ENCODE results near the gene GLMP.

Gene GLMP

GRCh38 chr1:156266051-156266450, 29.4 kb downstream of the GLMP start:
- H3K9ac ChIP-seq (ENCODE audit: low read depth, low read length) = no peak overlapping the region
- H3K4me3 ChIP-seq (ENCODE audit: low read length) = no peak overlapping the region
- no peaks in the 10 kb centered on the region for H3K4me1 ChIP-seq (ENCODE audit: insufficient read depth, low read length)
- no peak overlapping the region for H3K27ac ChIP-seq (ENCODE audit: low read length)
- H3K36me3 ChIP-seq (ENCODE audit: insufficient read depth, low read depth, low read length) = peaks cover 95% of the 10 kb centered on the region
- H3K9me3 ChIP-seq (ENCODE audit: insufficient read depth, low read depth, low read length) = no peaks in the 10 kb centered on the region
- H3K27me3 ChIP-seq (ENCODE audit: insufficient read depth, low read length) = no peaks in the 10 kb centered on the region

- Histone ChIP-seq H3K4me1 (ENCODE audit: insufficient read depth, low read length) (no peaks in the 10 kb centered on the region), H3K27ac (ENCODE audit: low read length) (no peak overlapping the region), H3K27me3 (ENCODE audit: insufficient read depth, low read length) (no peaks in the 10 kb centered on the region), H3K36me3 (ENCODE audit: insufficient read depth, low read depth, low read length) (peaks cover 97% of the 10 kb centered on the region), H3K9me3 (ENCODE audit: insufficient read depth, low read depth, low read length) (no peaks in the 10 kb centered on the region), H3K4me3 (ENCODE audit: low read length) (no peak overlapping the region), H3K9ac (ENCODE audit: low read depth, low read length) (no peak overlapping the region)
These were observed 32.2 kb downstream of the GLMP start for GRCh38 chr1:156263288-156263655.

- Histone ChIP-seq H3K4me1 (ENCODE audit: insufficient read depth, low read length) (no peaks in the 10 kb centered on the region), H3K27me3 (ENCODE audit: insufficient read depth, low read length) (no peaks in the 10 kb centered on the region), H3K9ac (ENCODE audit: low read depth, low read length) (no peak overlapping the region), H3K27ac (ENCODE audit: low read length) (no peak overlapping the region), H3K36me3 (ENCODE audit: insufficient read depth, low read depth, low read length) (peaks cover 97% of the 10 kb centered on the region), H3K9me3 (ENCODE audit: insufficient read depth, low read depth, low read length) (no peaks in the 10 kb centered on the region), H3K4me3 (ENCODE audit: low read length) (no peak overlapping the region)
These were observed 32.8 kb downstream of the GLMP start for GRCh38 chr1:156262461-156263287.

- H3K36me3 ChIP-seq (ENCODE audit: insufficient read depth, low read depth, low read length) = peaks cover 97% of the 10 kb centered on the region
- no peaks in the 10 kb centered on the region for H3K9me3 ChIP-seq (ENCODE audit: insufficient read depth, low read depth, low read length)
- H3K27ac ChIP-seq (ENCODE audit: low read length) = no peak overlapping the region
These were observed 34.6 kb downstream of the GLMP start for GRCh38 chr1:156260896-156261295.

GRCh38 chr1:156259805-156260204, 35.7 kb downstream of the GLMP start:
- no peaks in the 10 kb centered on the region for H3K9me3 ChIP-seq (ENCODE audit: insufficient read depth, low read depth, low read length)
- H3K9ac ChIP-seq (ENCODE audit: low read depth, low read length) = no peak overlapping the region
- H3K27ac ChIP-seq (ENCODE audit: low read length) = no peak overlapping the region
- no peaks in the 10 kb centered on the region for H3K4me1 ChIP-seq (ENCODE audit: insufficient read depth, low read length)
- H3K36me3 ChIP-seq (ENCODE audit: insufficient read depth, low read depth, low read length) = peaks cover 91% of the 10 kb centered on the region
- no peaks in the 10 kb centered on the region for H3K27me3 ChIP-seq (ENCODE audit: insufficient read depth, low read length)
- no peak overlapping the region for H3K4me3 ChIP-seq (ENCODE audit: low read length)

More at GRCh38 chr1:156260896-156261295, 34.6 kb downstream of the GLMP start:
- no peaks in the 10 kb centered on the region for H3K27me3 ChIP-seq (ENCODE audit: insufficient read depth, low read length)
- no peak overlapping the region for H3K9ac ChIP-seq (ENCODE audit: low read depth, low read length)
- H3K4me3 ChIP-seq (ENCODE audit: low read length) = no peak overlapping the region
- no peaks in the 10 kb centered on the region for H3K4me1 ChIP-seq (ENCODE audit: insufficient read depth, low read length)

- Histone ChIP-seq H3K9me3 (ENCODE audit: insufficient read depth, low read depth, low read length) (no peaks in the 10 kb centered on the region), H3K27ac (ENCODE audit: low read length) (no peak overlapping the region), H3K27me3 (ENCODE audit: insufficient read depth, low read length) (no peaks in the 10 kb centered on the region), H3K4me1 (ENCODE audit: insufficient read depth, low read length) (no peaks in the 10 kb centered on the region), H3K4me3 (ENCODE audit: low read length) (no peak overlapping the region), H3K9ac (ENCODE audit: low read depth, low read length) (no peak overlapping the region), H3K36me3 (ENCODE audit: insufficient read depth, low read depth, low read length) (peaks cover 92% of the 10 kb centered on the region)
These were observed 36.6 kb downstream of the GLMP start for GRCh38 chr1:156258859-156259258.

- Histone ChIP-seq H3K27ac (ENCODE audit: low read length) (no peak overlapping the region), H3K9ac (ENCODE audit: low read depth, low read length) (no peak overlapping the region), H3K4me1 (ENCODE audit: insufficient read depth, low read length) (no peaks in the 10 kb centered on the region), H3K36me3 (ENCODE audit: insufficient read depth, low read depth, low read length) (peaks cover 92% of the 10 kb centered on the region), H3K4me3 (ENCODE audit: low read length) (no peak overlapping the region), H3K27me3 (ENCODE audit: insufficient read depth, low read length) (no peaks in the 10 kb centered on the region), H3K9me3 (ENCODE audit: insufficient read depth, low read depth, low read length) (no peaks in the 10 kb centered on the region)
These were observed 37.8 kb downstream of the GLMP start for GRCh38 chr1:156257711-156258110.

GRCh38 chr1:156253634-156254033, 41.8 kb downstream of the GLMP start:
- Histone ChIP-seq H3K9me3 (ENCODE audit: insufficient read depth, low read depth, low read length) (no peaks in the 10 kb centered on the region), H3K4me1 (ENCODE audit: insufficient read depth, low read length) (no peaks in the 10 kb centered on the region), H3K27me3 (ENCODE audit: insufficient read depth, low read length) (no peaks in the 10 kb centered on the region), H3K9ac (ENCODE audit: low read depth, low read length) (no peak overlapping the region), H3K36me3 (ENCODE audit: insufficient read depth, low read depth, low read length) (peaks cover 93% of the 10 kb centered on the region), H3K4me3 (ENCODE audit: low read length) (no peak overlapping the region), H3K27ac (ENCODE audit: low read length) (no peak overlapping the region)

GRCh38 chr1:156251527-156251926, 44.0 kb downstream of the GLMP start:
- H3K36me3 ChIP-seq (ENCODE audit: insufficient read depth, low read depth, low read length) = peaks cover 72% of the 10 kb centered on the region
- H3K4me3 ChIP-seq (ENCODE audit: low read length) = no peak overlapping the region
- H3K9ac ChIP-seq (ENCODE audit: low read depth, low read length) = no peak overlapping the region
- no peaks in the 10 kb centered on the region for H3K9me3 ChIP-seq (ENCODE audit: insufficient read depth, low read depth, low read length)
- H3K27me3 ChIP-seq (ENCODE audit: insufficient read depth, low read length) = no peaks in the 10 kb centered on the region
- H3K27ac ChIP-seq (ENCODE audit: low read length) = no peak overlapping the region
- peaks cover 5% of the 10 kb centered on the region; the same call in 1 of the 2 replicates for H3K4me1 ChIP-seq (ENCODE audit: insufficient read depth, low read length)

GRCh38 chr1:156249593-156249992, 45.9 kb downstream of the GLMP start:
- H3K4me1 ChIP-seq (ENCODE audit: insufficient read depth, low read length) = peaks cover 7% of the 10 kb centered on the region

GRCh38 chr1:156248323-156248683, 47.2 kb downstream of the GLMP start:
- H3K9ac ChIP-seq (ENCODE audit: low read depth, low read length) = peak overlapping the region; percentile 37; the same call in 1 of the 2 replicates
- H3K9me3 ChIP-seq (ENCODE audit: insufficient read depth, low read depth, low read length) = no peaks in the 10 kb centered on the region

More at GRCh38 chr1:156249593-156249992, 45.9 kb downstream of the GLMP start:
- Histone ChIP-seq H3K36me3 (ENCODE audit: insufficient read depth, low read depth, low read length) (peaks cover 60% of the 10 kb centered on the region), H3K4me3 (ENCODE audit: low read length) (no peak overlapping the region), H3K9me3 (ENCODE audit: insufficient read depth, low read depth, low read length) (no peaks in the 10 kb centered on the region), H3K9ac (ENCODE audit: low read depth, low read length) (no peak overlapping the region), H3K27ac (ENCODE audit: low read length) (no peak overlapping the region), H3K27me3 (ENCODE audit: insufficient read depth, low read length) (peaks cover 15% of the 10 kb centered on the region; the same call in 1 of the 2 replicates)

More at GRCh38 chr1:156248323-156248683, 47.2 kb downstream of the GLMP start:
- Histone ChIP-seq H3K36me3 (ENCODE audit: insufficient read depth, low read depth, low read length) (peaks cover 47% of the 10 kb centered on the region), H3K27ac (ENCODE audit: low read length) (no peak overlapping the region), H3K4me3 (ENCODE audit: low read length) (no peak overlapping the region), H3K27me3 (ENCODE audit: insufficient read depth, low read length) (peaks cover 15% of the 10 kb centered on the region; the same call in 1 of the 2 replicates), H3K4me1 (ENCODE audit: insufficient read depth, low read length) (peaks cover 7% of the 10 kb centered on the region)
